Vagina (tissue), 2 donors: ENCODE results near the gene PRCC. TPM values are rescaled to one million over a fixed set of nuclear protein-coding genes. Genes with fewer than 3 reads are reported as not detected.
A peak's percentile ranks its signal among the peaks of the same experiment; 100 is the strongest.

Experiments
- DNase-seq, 2 donors: peaks; one replicate each; pipeline ENCODE4 v3.0.0-alpha.2; 2017; ENCODE audit errors: extremely low spot score in 2 of 2
- H3K27ac ChIP-seq: fragments of 200-600 bp; sonication (generic); one replicate; pipeline ENCODE4 v1.5.1; 2019
- H3K27me3 ChIP-seq: fragments of 200-600 bp; sonication (generic); one replicate; pipeline ENCODE4 v1.5.1; 2019
- H3K36me3 ChIP-seq, 2 donors: fragments of 200-600 bp; sonication (generic); one replicate each; pipeline ENCODE4 v1.5.1; 2017 to 2019
- H3K4me1 ChIP-seq: fragments of 200-600 bp; sonication (generic); one replicate; pipeline ENCODE4 v1.5.1; 2019
- H3K4me3 ChIP-seq, 2 donors: fragments of 200-600 bp; sonication (generic); 1 replicate in 1 of 2; 2 replicates in 1 of 2; pipeline ENCODE4 v1.5.1; 2016 to 2019
- H3K9me3 ChIP-seq: fragments of 200-600 bp; sonication (generic); one replicate; pipeline ENCODE4 v1.5.1; 2019
- CTCF ChIP-seq, 3 experiments: fragments of 450-650 bp in 2 of 3; fragments of 200-600 bp in 1 of 3; sonication (generic) in 1 of 3; IDR thresholded peaks; one replicate each; pipeline ENCODE4 v1.5.1; 2017 to 2019; ENCODE audit warnings: antibody characterized with exemption in 3 of 3, mild to moderate bottlenecking in 2 of 3, moderate library complexity in 2 of 3
- POLR2A ChIP-seq, 2 donors: fragments of 450-650 bp; IDR thresholded peaks; one replicate each; pipeline ENCODE4 v1.6.1; 2017; ENCODE audit warnings: antibody characterized with exemption in 2 of 2, mild to moderate bottlenecking in 2 of 2, moderate library complexity in 2 of 2
- POLR2AphosphoS5 ChIP-seq, 2 donors: sonication (generic); formaldehyde crosslinking; IDR thresholded peaks; one replicate each; pipeline ENCODE4 v1.9.0; 2017; ENCODE audit warnings: antibody characterized with exemption in 2 of 2, mild to moderate bottlenecking in 2 of 2, low read depth in 1 of 2; ENCODE audit not compliant: insufficient read depth in 1 of 2
- intact Hi-C: fragments of 100-400 bp; cut with DNase I; formaldehyde crosslinking; loops from one replicate; pipeline ENCODE4 v1.15.1; 2023
- total RNA-seq: library from RNA; depleted of rRNA; stranded (reverse); fragments of >200 nt; gene quantifications from one replicate; pipeline ENCODE4 v1.2.3, GENCODE V29; 2016

Gene PRCC
- total RNA-seq, 1 donor from 2014 or later: 30.4 TPM

DNA sequence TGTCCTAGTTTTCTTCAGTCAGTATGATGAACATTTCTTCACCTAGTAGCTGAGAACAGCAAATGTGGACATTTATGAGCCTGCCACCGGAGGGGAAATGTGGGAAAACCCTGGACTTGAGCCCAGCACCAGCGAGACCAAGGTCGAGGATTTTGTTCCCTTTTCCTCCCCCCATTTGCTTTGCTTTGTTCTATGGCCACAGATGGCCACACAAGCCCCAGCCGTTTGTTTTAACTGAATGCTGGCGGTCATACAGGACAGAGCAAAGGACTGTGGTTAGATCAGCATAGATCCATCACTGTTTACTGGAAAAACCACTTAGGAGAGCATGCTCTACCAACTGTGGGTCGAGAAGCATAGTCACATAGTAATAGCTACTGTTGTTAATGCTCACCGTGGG is 28.5 kb downstream of the PRCC start:
- H3K27ac ChIP-seq: no peak overlapping the region
- DNase-seq: no peak
- intact Hi-C loops: no loop called here
- H3K36me3 ChIP-seq: peaks cover 0 to 80% of the 10 kb centered on the region in 2 donors
- no peaks in the 10 kb centered on the region for H3K27me3 ChIP-seq
- no peak overlapping the region for H3K4me3 ChIP-seq
- H3K4me1 ChIP-seq: peaks cover 2% of the 10 kb centered on the region
- TF ChIP-seq POLR2AphosphoS5 (IDR thresholded peaks at IDR 0.05; ENCODE audit: insufficient read depth in 1 of 2, low read depth in 1 of 2) (no peak), CTCF (IDR thresholded peaks at IDR 0.05) (no peak), POLR2A (IDR thresholded peaks at IDR 0.05) (no peak)
- H3K9me3 ChIP-seq: no peaks in the 10 kb centered on the region

DNA sequence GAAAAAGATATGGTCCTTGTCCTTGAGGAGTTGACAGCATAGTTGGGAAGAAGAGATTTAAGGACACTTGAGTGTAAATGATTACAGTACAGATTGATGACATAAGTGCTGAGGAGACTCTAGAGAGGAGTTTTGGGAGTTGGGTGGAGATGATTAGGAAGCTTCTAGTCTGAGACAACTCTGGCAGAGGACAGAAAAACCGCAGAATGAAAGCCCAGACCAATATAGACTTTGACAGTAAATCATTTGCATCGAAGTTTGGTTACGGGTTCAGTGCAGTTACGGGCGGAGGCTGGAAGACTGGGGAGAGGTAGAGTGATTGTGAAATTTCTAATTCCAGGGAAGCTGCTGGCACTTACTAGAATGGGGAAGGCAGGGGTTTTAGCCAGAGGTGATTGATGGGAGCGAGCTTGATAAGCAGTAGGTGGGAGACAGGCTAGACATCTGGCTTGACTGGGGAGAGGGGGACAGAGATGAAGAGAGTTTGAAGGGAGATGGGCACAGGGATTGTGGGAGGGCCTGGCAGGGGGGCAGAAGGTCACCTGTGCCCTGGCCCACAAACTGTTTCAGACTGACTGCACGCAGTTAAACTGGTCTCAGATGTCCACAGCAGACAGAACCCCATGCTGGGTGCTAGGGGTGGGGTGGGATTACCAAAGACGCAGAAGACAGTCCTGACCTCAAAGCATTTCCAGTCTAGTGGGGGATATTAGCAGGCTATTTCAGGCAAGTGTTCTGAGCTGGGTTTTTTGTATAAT is 29.2 kb downstream of the PRCC start:
- Histone ChIP-seq H3K27me3 (no peaks in the 10 kb centered on the region), H3K4me3 (no peak overlapping the region), H3K9me3 (no peaks in the 10 kb centered on the region), H3K27ac (no peak overlapping the region), H3K36me3 (peaks cover 0 to 76% of the 10 kb centered on the region in 2 donors), H3K4me1 (peaks cover 9% of the 10 kb centered on the region)
- TF ChIP-seq CTCF (IDR thresholded peaks at IDR 0.05) (no peak), POLR2AphosphoS5 (IDR thresholded peaks at IDR 0.05; ENCODE audit: insufficient read depth in 1 of 2, low read depth in 1 of 2) (no peak), POLR2A (IDR thresholded peaks at IDR 0.05) (no peak)
- intact Hi-C loops: no loop called here
- no peak for DNase-seq

DNA sequence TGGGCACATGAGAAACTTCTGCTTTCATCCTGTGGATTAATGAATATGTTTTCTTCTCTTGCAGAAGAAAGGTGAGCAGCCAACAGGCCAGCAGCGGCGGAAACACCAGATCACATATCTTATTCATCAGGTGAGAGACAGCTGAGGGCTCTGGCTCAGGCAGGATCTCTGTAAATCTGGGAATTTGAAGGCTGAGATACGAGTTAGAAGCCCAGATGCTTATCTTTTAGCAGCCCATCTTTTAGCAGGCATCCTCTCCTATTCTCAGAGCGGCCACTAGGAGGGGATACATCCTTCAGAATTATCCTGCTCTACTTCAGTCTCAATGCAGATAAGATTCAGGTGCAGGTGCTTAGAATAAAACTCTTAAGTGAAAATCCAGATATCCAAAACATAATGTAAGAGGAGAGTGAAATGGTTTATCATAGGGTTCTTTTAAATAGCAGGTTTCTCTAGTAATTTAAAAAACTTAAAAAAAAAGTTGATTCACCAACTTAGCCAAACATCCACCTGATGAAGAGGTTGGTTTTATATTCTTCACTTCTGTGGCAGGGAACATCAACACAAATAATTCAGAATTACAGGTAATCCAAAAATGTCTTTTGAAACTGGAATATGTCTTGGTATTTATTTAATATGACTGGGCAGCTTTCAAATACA is 30.0 kb downstream of the PRCC start:
- Histone ChIP-seq H3K27me3 (no peaks in the 10 kb centered on the region), H3K27ac (no peak overlapping the region), H3K9me3 (no peaks in the 10 kb centered on the region), H3K4me1 (peaks cover 15% of the 10 kb centered on the region), H3K36me3 (peaks cover 0 to 68% of the 10 kb centered on the region in 2 donors), H3K4me3 (no peak overlapping the region)
- intact Hi-C loops: no loop called here
- TF ChIP-seq POLR2A (IDR thresholded peaks at IDR 0.05): no peak
- TF ChIP-seq POLR2AphosphoS5 (IDR thresholded peaks at IDR 0.05; ENCODE audit: insufficient read depth in 1 of 2, low read depth in 1 of 2): peak in 1 of 2 donors; percentile 20
- TF ChIP-seq CTCF (IDR thresholded peaks at IDR 0.05): peak in 2 of 3 experiments; percentile 35 to 60
- DNase-seq: no peak

- Histone ChIP-seq H3K36me3 (peaks cover 0 to 28% of the 10 kb centered on the region in 2 donors), H3K4me1 (peaks cover 44% of the 10 kb centered on the region), H3K27ac (no peak overlapping the region), H3K4me3 (no peak overlapping the region), H3K9me3 (no peaks in the 10 kb centered on the region), H3K27me3 (no peaks in the 10 kb centered on the region)
- intact Hi-C loops: no loop called here
- TF ChIP-seq POLR2A (IDR thresholded peaks at IDR 0.05) (no peak), POLR2AphosphoS5 (IDR thresholded peaks at IDR 0.05; ENCODE audit: insufficient read depth in 1 of 2, low read depth in 1 of 2) (peak in 1 of 2 donors; percentile 60)
- DNase-seq: peak in 1 of 2 donors; percentile 93
These were observed 34.2 kb downstream of the PRCC start for GRCh38 chr1:156801409-156802121.

DNA sequence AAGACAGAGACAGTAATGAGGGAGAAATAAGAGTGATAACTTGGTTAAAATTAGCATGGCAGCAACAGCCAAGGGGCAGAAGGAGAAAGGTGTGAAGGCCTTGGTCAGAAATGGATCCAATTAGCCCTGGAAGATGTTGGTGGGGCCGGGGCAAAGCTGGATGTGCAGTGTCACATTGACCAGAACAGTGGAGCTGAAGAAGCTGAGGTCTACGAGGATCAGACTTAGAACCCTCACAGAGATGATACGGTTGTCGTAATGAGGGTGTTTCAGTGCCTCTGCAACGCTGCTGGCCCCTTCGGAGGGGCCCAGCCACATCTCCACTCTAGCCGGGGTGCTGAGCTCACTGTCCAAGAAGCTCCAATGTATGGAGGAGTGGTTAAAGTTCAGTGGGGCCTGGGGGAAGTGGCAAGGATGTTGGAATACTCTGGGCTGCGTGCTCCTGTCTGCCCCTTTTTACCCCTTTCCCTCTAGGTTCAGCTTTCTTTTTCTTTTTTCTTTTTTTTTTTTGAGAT is 35.1 kb downstream of the PRCC start:
- H3K9me3 ChIP-seq: no peaks in the 10 kb centered on the region
- intact Hi-C loops: no loop called here
- peaks cover 53% of the 10 kb centered on the region for H3K4me1 ChIP-seq
- no peak overlapping the region for H3K4me3 ChIP-seq
- no peak for DNase-seq
- H3K27ac ChIP-seq: no peak overlapping the region
- no peaks in the 10 kb centered on the region for H3K27me3 ChIP-seq
- TF ChIP-seq CTCF (IDR thresholded peaks at IDR 0.05) (no peak), POLR2A (IDR thresholded peaks at IDR 0.05) (no peak), POLR2AphosphoS5 (IDR thresholded peaks at IDR 0.05; ENCODE audit: insufficient read depth in 1 of 2, low read depth in 1 of 2) (no peak)
- H3K36me3 ChIP-seq: peaks cover 0 to 26% of the 10 kb centered on the region in 2 donors
